ENCODE data around the gene ANKRD55.

Gene ANKRD55

GRCh38 chr5:56078278-56079156, 154.6 kb downstream of the ANKRD55 start:
- DNase-seq (ENCODE audit: low spot score): no peak

- DNase-seq (ENCODE audit: low spot score): no peak
These were observed 155.3 kb downstream of the ANKRD55 start for GRCh38 chr5:56077796-56078233.

- no peak for DNase-seq (ENCODE audit: low spot score)
These were observed 156.6 kb downstream of the ANKRD55 start for GRCh38 chr5:56076486-56076885.

- DNase-seq (ENCODE audit: low spot score): no peak
These were observed 157.8 kb downstream of the ANKRD55 start for GRCh38 chr5:56075361-56075760.

- DNase-seq (ENCODE audit: low spot score): no peak
These were observed 160.0 kb downstream of the ANKRD55 start for GRCh38 chr5:56072863-56073766.

- DNase-seq (ENCODE audit: low spot score): no peak
These were observed 161.7 kb downstream of the ANKRD55 start for GRCh38 chr5:56071470-56071869.

GRCh38 chr5:56070851-56071465, 162.2 kb downstream of the ANKRD55 start:
- no peak for DNase-seq (ENCODE audit: low spot score)

- DNase-seq (ENCODE audit: low spot score): no peak
These were observed 163.4 kb downstream of the ANKRD55 start for GRCh38 chr5:56069652-56070226.

GRCh38 chr5:56066931-56067450, 166.1 kb downstream of the ANKRD55 start:
- DNase-seq (ENCODE audit: low spot score): no peak

- peak; percentile 62 for DNase-seq (ENCODE audit: low spot score)
These were observed 168.1 kb downstream of the ANKRD55 start for GRCh38 chr5:56064984-56065383.

GRCh38 chr5:56060276-56061110, 172.6 kb downstream of the ANKRD55 start:
- DNase-seq (ENCODE audit: low spot score): peak; percentile 56

GRCh38 chr5:56059854-56060253, 173.3 kb downstream of the ANKRD55 start:
- no peak for DNase-seq (ENCODE audit: low spot score)

- no peak for DNase-seq (ENCODE audit: low spot score)
These were observed 176.3 kb downstream of the ANKRD55 start for GRCh38 chr5:56056875-56057274.

GRCh38 chr5:56055859-56056258, 177.3 kb downstream of the ANKRD55 start:
- DNase-seq (ENCODE audit: low spot score): no peak

GRCh38 chr5:56055287-56055686, 177.8 kb downstream of the ANKRD55 start:
- no peak for DNase-seq (ENCODE audit: low spot score)

- DNase-seq (ENCODE audit: low spot score): no peak
These were observed 178.5 kb downstream of the ANKRD55 start for GRCh38 chr5:56054666-56055065.

- DNase-seq (ENCODE audit: low spot score): no peak
These were observed 179.8 kb downstream of the ANKRD55 start for GRCh38 chr5:56053363-56053762.

- DNase-seq (ENCODE audit: low spot score): no peak
These were observed 180.4 kb downstream of the ANKRD55 start for GRCh38 chr5:56052735-56053134.

GRCh38 chr5:56050551-56051255, 182.4 kb downstream of the ANKRD55 start:
- DNase-seq (ENCODE audit: low spot score): peak; percentile 33

All from activated CD4-positive, alpha-beta T cell treated with anti-CD3 and anti-CD28 coated beads, Interleukin-2, Interleukin-4, amounts not matched to agents 100 ng/mL and 50 ng/mL, durations not matched to agents 16 hours and 8 hours (primary cell).